HAP-1 (cell line): ENCODE measurements around the gene DMD.

ENCODE experiments used
- DNase-seq, 2 experiments: peaks; one replicate each; pipeline ENCODE4 v3.0.0-alpha.2; 2016 to 2020; ENCODE audit warnings: low spot score in 2 of 2
- H3K27me3 ChIP-seq: fragments of 250-450 bp; sonication (Bioruptor Pico); 2 replicates; pipeline ENCODE4 v1.5.1; 2020; ENCODE audit warnings: low read depth, mild to moderate bottlenecking, moderate library complexity
- H3K36me3 ChIP-seq: fragments of 250-450 bp; sonication (Bioruptor Pico); replicated peaks from 2 replicates; pipeline ENCODE4 v1.5.1; 2020; ENCODE audit warnings: mild to moderate bottlenecking
- H3K4me1 ChIP-seq: fragments of 250-450 bp; sonication (Bioruptor Pico); 2 replicates; pipeline ENCODE4 v1.5.1; 2020; ENCODE audit warnings: mild to moderate bottlenecking
- H3K4me3 ChIP-seq: fragments of 250-450 bp; sonication (Bioruptor Pico); 2 replicates; pipeline ENCODE4 v1.5.1; 2020; ENCODE audit warnings: mild to moderate bottlenecking, moderate library complexity
- H3K9me3 ChIP-seq: fragments of 250-450 bp; sonication (Bioruptor Pico); 2 replicates; pipeline ENCODE4 v1.5.1; 2020; ENCODE audit warnings: mild to moderate bottlenecking, moderate library complexity
- in situ Hi-C: fragments of 300-500 bp; cut with MboI; formaldehyde crosslinking; loops from 3 replicates; pipeline ENCODE4 v1.14.3; 2020; ENCODE audit warnings: low sequenced_read_pairs, inconsistent platforms, mixed read lengths

Gene DMD

DNA sequence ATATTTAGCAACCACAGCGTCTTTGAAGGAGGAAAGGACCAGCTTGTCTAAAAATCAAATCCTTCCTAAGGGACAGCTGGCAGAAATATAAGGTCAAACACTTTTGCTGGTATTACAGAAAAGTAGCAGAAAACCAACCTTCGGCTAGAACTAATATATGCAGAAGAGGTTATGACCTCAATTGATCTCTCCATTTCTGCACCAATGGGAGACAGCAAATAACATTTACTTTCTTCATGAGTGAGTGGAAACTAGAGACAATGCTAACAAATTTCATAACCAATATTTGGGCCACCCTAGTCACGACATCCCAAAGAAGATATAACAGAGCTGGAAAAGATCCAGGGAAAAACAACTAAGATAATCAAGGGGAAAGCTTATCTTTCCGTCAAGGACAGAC is 1892.5 kb downstream of the DMD start:
- in situ Hi-C loops, result no loop called here
- Histone ChIP-seq H3K27me3 (no peaks in the 10 kb centered on the region), H3K9me3 (no peaks in the 10 kb centered on the region), H3K4me1 (peaks cover 4% of the 10 kb centered on the region), H3K36me3 (no peaks in the 10 kb centered on the region), H3K4me3 (no peak overlapping the region)
- no peak for DNase-seq

DNA sequence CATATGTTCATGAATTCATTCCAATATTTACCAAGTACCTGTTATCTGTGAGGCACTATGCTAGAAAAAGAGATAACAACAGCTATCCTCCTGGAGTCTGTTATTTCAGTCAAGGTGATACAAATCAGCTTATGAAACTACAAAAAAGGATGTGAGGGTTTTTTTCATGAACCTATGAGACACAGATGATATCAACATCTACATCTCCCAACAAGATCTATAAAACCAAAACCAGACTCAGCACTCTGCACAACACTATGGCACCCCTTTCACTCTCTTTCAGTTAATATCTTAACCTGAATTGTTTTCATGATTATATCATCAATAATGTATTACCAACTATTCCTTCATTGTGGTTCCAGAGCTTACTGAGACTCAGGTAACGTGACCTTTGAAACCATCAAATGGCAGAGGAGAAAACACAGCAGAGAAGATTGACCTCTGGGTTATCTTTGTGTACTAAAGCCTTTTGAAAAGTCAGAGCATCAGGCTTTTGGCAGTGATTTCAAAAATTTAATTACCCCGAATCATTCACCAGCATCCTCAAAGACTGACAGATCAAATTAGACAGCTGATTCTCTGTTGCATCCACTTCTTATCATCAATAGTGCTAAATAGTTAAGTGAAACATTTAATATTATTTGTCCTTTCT is 1894.9 kb downstream of the DMD start:
- Histone ChIP-seq H3K4me1 (no peaks in the 10 kb centered on the region), H3K27me3 (no peaks in the 10 kb centered on the region), H3K9me3 (no peaks in the 10 kb centered on the region), H3K4me3 (no peak overlapping the region), H3K36me3 (no peaks in the 10 kb centered on the region)
- DNase-seq, result no peak
- in situ Hi-C loops, result no loop called here

DNA sequence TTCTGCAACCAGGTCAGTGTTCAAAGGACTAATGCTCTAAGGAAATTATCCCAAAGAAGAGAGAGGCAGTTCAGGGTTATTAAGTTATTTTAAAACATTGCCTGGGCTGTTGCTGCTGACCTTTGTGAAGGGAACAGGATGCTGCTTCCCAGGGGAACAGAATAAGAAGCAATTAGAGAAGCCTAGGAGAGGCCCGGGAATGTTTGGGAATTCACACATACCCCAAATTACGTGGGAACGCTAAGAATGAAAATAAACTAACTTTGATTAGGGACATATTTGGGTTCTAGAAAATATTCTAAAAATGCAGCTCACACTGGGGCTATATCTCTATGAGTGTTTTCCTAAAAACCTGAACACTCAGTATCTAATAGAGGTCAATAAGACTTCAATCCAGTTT is 1896.4 kb downstream of the DMD start:
- H3K4me3 ChIP-seq, result no peak overlapping the region
- H3K27me3 ChIP-seq, result no peaks in the 10 kb centered on the region
- in situ Hi-C loops, result no loop called here
- H3K9me3 ChIP-seq, result no peaks in the 10 kb centered on the region
- no peaks in the 10 kb centered on the region for H3K4me1 ChIP-seq
- no peak for DNase-seq
- no peaks in the 10 kb centered on the region for H3K36me3 ChIP-seq

DNA sequence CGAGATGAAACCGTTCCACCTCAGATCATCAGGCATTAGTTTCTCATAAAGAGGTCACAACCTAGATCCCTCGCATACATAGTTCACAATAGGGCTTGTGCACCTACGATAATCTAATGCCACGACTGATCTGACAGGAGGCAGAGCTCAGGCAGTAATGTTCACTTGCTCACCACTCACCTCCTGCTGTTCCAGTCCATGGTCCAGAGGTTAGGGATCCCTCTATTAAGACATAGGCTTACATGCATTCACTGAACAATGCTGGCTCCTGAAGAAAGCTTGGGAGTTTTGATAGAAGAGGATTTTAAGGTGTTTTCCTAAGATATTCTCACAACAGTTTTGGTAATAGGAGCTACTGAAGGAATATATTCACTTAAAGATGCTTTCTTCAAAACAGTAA is 1903.4 kb downstream of the DMD start:
- no peak for DNase-seq
- Histone ChIP-seq H3K27me3 (no peaks in the 10 kb centered on the region), H3K36me3 (no peaks in the 10 kb centered on the region), H3K4me3 (no peak overlapping the region), H3K9me3 (no peaks in the 10 kb centered on the region), H3K4me1 (no peaks in the 10 kb centered on the region)
- in situ Hi-C loops, result no loop called here

DNA sequence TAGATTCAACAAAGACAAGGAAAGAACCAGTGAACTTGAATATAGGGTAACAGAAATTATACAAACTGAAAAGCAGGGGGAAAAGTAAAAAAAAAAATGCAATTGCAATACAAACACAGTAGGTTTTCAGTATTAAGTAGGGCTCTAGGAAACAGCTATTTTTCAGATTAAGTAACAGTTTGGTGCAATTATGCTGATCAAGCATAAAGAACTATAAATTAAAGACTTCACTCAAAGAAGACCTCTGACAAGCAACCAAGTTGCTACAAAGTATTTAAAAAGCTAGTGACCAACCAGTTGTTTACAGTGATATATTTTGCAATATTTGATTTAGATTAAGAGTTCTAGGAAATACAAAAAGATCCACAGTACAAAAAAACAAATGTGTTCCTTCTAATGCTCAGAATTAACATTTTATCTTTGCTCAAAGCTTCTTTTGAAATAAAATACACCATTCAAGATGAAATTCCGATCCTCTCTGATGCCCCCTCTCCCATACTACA is 1908.7 kb downstream of the DMD start:
- Histone ChIP-seq H3K4me3 (no peak overlapping the region), H3K27me3 (no peaks in the 10 kb centered on the region; the same call in 1 of the 2 replicates), H3K4me1 (no peaks in the 10 kb centered on the region), H3K9me3 (no peaks in the 10 kb centered on the region), H3K36me3 (no peaks in the 10 kb centered on the region)
- DNase-seq, result no peak
- in situ Hi-C loops, result no loop called here

DNA sequence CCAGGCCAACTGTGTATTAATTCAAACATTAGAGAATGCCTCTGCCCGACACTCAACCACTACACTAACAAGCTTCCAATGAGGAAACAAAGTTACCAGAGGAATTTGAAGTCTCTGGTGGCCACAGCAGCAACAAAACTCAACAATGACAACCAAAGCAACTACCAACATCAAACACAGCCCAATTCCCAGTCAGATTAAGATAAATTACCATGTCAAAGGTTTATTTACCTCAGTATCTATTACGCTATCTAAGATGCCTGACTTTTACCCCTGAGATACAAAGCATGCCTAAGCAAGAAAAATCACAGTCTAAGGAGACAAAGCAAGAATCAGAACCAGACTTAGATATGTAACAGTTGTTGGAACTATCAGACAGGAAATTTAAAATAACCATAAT is 1909.4 kb downstream of the DMD start:
- Histone ChIP-seq H3K27me3 (no peaks in the 10 kb centered on the region; the same call in 1 of the 2 replicates), H3K9me3 (no peaks in the 10 kb centered on the region), H3K4me1 (no peaks in the 10 kb centered on the region), H3K36me3 (no peaks in the 10 kb centered on the region), H3K4me3 (no peak overlapping the region)
- in situ Hi-C loops, result no loop called here
- DNase-seq, result no peak

DNA sequence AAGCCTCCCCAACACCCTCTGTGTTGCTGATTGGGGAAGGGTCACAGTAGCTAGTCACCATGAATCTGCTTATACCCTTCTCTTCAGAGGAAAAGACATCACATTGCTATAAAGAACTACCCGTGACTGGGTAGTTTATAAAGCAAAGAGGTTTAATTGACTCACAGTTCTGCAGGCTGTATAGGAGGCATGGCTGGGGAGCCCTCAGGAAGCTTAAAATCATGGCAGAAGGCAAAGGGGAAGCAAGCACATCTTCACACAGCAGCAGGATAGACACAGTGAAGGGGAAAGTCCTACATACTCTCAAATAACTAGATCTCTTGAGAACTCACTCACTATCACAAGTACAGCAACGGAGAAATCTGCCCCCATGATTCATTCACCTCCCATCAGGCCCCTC is 1910.1 kb downstream of the DMD start:
- in situ Hi-C loops, result no loop called here
- Histone ChIP-seq H3K36me3 (no peaks in the 10 kb centered on the region), H3K4me3 (no peak overlapping the region), H3K27me3 (no peaks in the 10 kb centered on the region; the same call in 1 of the 2 replicates), H3K9me3 (no peaks in the 10 kb centered on the region), H3K4me1 (no peaks in the 10 kb centered on the region)
- DNase-seq, result no peak

DNA sequence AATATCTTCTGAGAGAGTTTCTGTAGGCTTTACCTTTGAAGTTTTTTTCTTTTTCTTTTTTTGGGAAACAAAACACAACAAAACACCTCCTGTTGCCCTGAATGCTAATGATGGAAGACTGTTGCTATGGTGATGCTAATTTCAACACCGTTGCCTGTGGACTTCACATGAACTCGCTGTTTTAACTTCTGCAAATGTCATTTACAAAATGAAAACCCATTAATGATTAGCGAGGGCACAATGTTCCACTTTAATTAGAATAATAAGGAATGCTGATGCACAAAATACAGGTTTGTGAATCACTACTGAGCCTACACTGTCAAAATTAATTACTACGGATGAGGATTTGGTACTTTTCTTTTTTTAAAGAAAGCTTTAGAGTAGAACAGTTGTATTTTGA is 1912.4 kb downstream of the DMD start:
- Histone ChIP-seq H3K27me3 (no peaks in the 10 kb centered on the region; the same call in 1 of the 2 replicates), H3K36me3 (no peaks in the 10 kb centered on the region), H3K4me3 (no peak overlapping the region), H3K4me1 (no peaks in the 10 kb centered on the region), H3K9me3 (no peaks in the 10 kb centered on the region)
- in situ Hi-C loops, result no loop called here
- no peak for DNase-seq

DNA sequence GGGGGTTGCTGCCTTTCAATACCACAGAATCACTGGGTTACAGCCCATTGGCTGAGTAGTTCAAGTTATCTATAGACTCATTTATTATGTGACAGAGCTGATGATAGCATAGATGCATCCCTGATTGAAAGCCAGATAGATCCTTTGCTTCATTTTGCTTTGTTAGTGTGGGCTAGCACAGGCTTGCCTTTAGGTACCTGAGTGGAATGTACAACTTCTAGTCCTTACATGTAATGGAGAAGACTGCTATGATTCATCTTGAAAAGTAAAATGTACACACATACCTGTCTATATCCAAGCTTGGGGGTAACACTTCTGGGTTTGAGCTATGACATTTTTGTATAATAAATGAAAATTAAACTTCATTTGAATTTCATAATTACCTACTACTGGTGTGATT is 1913.5 kb downstream of the DMD start:
- no peaks in the 10 kb centered on the region for H3K4me1 ChIP-seq
- in situ Hi-C loops, result no loop called here
- no peak for DNase-seq

DNA sequence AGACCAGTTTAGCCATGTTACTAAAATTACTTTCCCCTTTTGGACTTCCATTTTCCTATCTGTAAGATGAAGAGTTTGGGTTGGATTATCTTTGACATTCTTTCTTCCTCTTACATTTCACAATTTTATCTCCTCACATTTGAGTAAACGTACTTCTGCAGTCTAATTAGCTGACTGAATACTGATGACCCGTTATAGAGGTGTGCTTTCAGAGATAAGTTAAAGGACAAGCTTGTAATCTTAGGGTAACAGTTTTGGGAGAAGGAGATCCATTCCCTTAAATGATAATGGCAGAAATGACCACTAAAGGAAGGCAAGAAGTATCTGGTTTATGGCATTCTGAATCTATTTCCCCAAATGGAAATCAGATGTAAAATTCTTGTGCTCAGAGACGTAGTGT is 1916.9 kb downstream of the DMD start:
- in situ Hi-C loops, result no loop called here
- no peaks in the 10 kb centered on the region for H3K36me3 ChIP-seq
- no peaks in the 10 kb centered on the region for H3K9me3 ChIP-seq
- H3K27me3 ChIP-seq, result no peaks in the 10 kb centered on the region; the same call in 1 of the 2 replicates
- DNase-seq, result no peak
- H3K4me1 ChIP-seq, result no peaks in the 10 kb centered on the region; the same call in 1 of the 2 replicates
- no peak overlapping the region for H3K4me3 ChIP-seq

More for the DNA sequence above, 1913.5 kb downstream of the DMD start:
- H3K36me3 ChIP-seq, result no peaks in the 10 kb centered on the region
- no peaks in the 10 kb centered on the region; the same call in 1 of the 2 replicates for H3K27me3 ChIP-seq
- H3K4me3 ChIP-seq, result no peak overlapping the region
- H3K9me3 ChIP-seq, result no peaks in the 10 kb centered on the region

DNA sequence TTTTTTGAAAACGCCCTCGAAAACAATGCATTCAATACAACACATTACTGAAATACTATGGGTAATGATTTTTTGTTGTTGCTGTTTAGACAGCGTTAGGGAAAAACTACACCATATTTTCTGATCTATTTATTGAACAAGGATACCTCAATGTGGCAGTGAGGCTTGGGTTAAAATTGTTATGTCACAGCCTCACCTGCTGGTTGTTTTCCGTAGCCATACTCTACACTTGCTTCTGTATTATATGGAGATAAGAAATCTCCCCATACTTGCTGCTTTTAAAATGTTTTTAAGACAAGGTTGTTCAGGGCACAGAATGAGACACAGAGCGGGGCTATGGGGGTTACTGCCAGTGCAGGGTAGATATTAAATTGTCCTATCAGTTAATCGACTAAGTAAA is 1917.9 kb downstream of the DMD start:
- Histone ChIP-seq H3K36me3 (no peaks in the 10 kb centered on the region), H3K4me3 (no peak overlapping the region), H3K4me1 (no peaks in the 10 kb centered on the region; the same call in 1 of the 2 replicates), H3K27me3 (no peaks in the 10 kb centered on the region; the same call in 1 of the 2 replicates), H3K9me3 (no peaks in the 10 kb centered on the region)
- in situ Hi-C loops, result no loop called here
- DNase-seq, result no peak

DNA sequence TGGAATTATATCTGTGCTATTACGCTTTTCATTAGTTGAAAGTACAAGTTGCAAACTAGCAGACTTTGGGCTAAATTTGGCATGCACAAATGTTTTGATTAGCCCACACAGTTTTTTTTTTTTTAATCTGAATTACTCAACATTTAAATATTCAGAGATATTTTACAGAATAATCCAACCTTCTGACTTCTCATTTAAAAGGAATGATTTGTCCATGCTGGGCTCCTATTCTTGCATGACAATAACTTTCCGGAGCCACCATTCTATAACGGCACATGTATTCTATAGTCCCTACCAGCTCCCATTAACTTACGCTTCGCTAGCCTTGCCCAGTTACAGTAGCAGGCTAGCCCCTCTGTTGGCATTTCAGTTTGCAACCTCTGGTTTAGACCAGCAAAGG is 1920.2 kb downstream of the DMD start:
- H3K9me3 ChIP-seq, result no peaks in the 10 kb centered on the region
- H3K36me3 ChIP-seq, result no peaks in the 10 kb centered on the region
- no peak overlapping the region for H3K4me3 ChIP-seq
- H3K4me1 ChIP-seq, result no peaks in the 10 kb centered on the region; the same call in 1 of the 2 replicates
- in situ Hi-C loops, result no loop called here
- no peak for DNase-seq
- no peaks in the 10 kb centered on the region for H3K27me3 ChIP-seq

DNA sequence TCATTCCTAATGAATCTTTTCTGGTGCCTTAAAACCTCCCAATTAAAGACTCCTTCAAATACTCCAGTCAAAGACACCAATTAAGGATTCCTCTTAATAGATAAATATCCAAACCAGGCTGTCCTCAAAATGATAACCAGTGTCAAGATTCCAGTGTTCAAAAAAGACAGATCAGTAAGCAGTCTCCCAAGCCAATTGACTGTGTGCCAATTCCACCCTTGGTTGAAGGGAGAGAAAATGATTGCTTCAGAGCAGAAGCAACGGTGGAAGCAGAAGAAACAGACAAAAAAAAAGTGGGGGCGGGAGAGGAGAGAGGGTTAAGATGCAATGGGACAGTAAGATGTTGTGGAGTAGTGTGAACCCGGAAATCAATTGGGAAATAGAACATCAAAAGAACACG is 1923.5 kb downstream of the DMD start:
- no peaks in the 10 kb centered on the region for H3K27me3 ChIP-seq
- in situ Hi-C loops, result no loop called here
- no peaks in the 10 kb centered on the region for H3K36me3 ChIP-seq
- no peaks in the 10 kb centered on the region for H3K9me3 ChIP-seq
- no peak overlapping the region for H3K4me3 ChIP-seq
- H3K4me1 ChIP-seq, result peaks cover 4% of the 10 kb centered on the region
- DNase-seq, result no peak

DNA sequence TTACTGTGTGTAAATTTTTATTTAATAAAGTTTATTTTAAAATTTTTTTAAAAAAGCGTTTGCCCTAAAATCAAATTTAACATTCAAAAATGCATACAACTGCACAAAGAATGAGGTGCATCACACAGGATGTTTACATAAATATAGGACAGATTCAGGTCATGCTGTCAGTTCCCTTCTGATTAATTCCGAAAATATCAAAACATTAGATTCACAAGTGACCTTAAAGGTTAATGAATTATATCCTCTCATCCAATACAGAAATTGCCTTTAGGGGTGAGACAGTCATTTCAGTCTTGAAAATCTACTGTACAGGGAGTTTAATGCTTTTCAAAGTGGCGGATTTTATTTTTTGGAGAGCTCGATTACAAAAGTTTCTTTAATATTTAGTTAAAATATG is 1930.8 kb downstream of the DMD start:
- Histone ChIP-seq H3K36me3 (no peaks in the 10 kb centered on the region), H3K9me3 (no peaks in the 10 kb centered on the region), H3K4me3 (no peak overlapping the region), H3K4me1 (peaks cover 4% of the 10 kb centered on the region), H3K27me3 (no peaks in the 10 kb centered on the region)
- no peak for DNase-seq
- in situ Hi-C loops, result no loop called here

DNA sequence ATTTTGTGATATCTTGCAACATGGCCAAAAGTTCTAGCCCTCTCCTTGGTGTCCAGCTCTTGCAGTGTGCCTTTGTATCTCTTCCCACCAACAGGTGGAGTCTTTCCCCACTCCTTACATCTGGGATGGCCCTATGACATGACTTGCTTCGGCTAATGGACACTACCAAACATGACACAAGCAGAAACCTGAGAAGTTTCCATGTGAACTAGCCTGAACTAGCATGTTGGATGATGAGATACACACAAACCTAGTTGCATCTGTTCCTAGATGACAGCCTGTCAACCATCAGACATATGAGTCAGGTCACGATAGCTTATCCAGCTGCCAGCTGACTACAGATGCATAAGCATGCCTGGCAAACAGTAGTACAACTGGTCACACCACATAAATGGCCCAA is 1932.0 kb downstream of the DMD start:
- H3K4me1 ChIP-seq, result no peaks in the 10 kb centered on the region; the same call in 1 of the 2 replicates
- in situ Hi-C loops, result no loop called here
- H3K9me3 ChIP-seq, result no peaks in the 10 kb centered on the region
- no peak overlapping the region for H3K4me3 ChIP-seq
- peak in 1 of 2 experiments; percentile 37 for DNase-seq
- H3K36me3 ChIP-seq, result no peaks in the 10 kb centered on the region
- no peaks in the 10 kb centered on the region for H3K27me3 ChIP-seq
